H1 (cell line): ENCODE measurements around the gene CELF1. TPM values are rescaled to one million over a fixed set of nuclear protein-coding genes. Genes with fewer than 3 reads are reported as not detected.

ENCODE experiments used
- CTCF ChIA-PET: fragments of 300-600 bp; sonication (Branson Sonifier 250); formaldehyde crosslinking; loops from one replicate; lab custom pipeline; 2021; ENCODE audit not compliant: partially characterized antibody; lab: Charles Lee
- POLR2A ChIA-PET: fragments of 300-600 bp; sonication (Branson Sonifier 250); formaldehyde crosslinking; loops from one replicate; lab custom pipeline; 2021; ENCODE audit warnings: inconsistent platforms; ENCODE audit not compliant: partially characterized antibody; lab: Charles Lee
- DNase-seq, 2 experiments: peaks; one replicate each; pipeline versions ENCODE4 v3.0.0 to v3.0.0-alpha.2; 2010 to 2022; ENCODE audit warnings: low spot score in 2 of 2, low read depth in 1 of 2, mixed read lengths in 1 of 2
- FAIRE-seq: peaks from 2 replicates; lab custom pipeline; 2011; peaks lifted over from hg19 to GRCh38; lab: Jason Lieb, UNC
- H2AFZ ChIP-seq: 2 replicates; pipeline ENCODE4 v1.8.1; 2012; ENCODE audit warnings: low read length, inconsistent platforms
- H2AK5ac ChIP-seq: 2 replicates; pipeline ENCODE4 v1.6.1; 2013; ENCODE audit warnings: low read depth, low read length
- H2BK120ac ChIP-seq: replicated peaks from 2 replicates; pipeline ENCODE3; 2013; ENCODE audit warnings: low read depth, low read length, inconsistent platforms
- H2BK12ac ChIP-seq: 2 replicates; pipeline ENCODE4 v1.6.1; 2013; ENCODE audit warnings: low read depth, low read length
- H2BK15ac ChIP-seq: 2 replicates; pipeline ENCODE4 v1.6.1; 2013; ENCODE audit warnings: low read length
- H2BK20ac ChIP-seq: 2 replicates; pipeline ENCODE4 v1.6.1; 2013; ENCODE audit warnings: low read length
- H2BK5ac ChIP-seq: 2 replicates; pipeline ENCODE4 v1.6.1; 2013; ENCODE audit warnings: low read depth, low read length
- H3K14ac ChIP-seq: 2 replicates; pipeline ENCODE4 v1.6.1; 2013; ENCODE audit warnings: inconsistent platforms; ENCODE audit not compliant: insufficient read length
- H3K18ac ChIP-seq: 2 replicates; pipeline ENCODE4 v1.6.1; 2013; ENCODE audit warnings: low read length; ENCODE audit errors: extremely low read depth
- H3K23ac ChIP-seq: 2 replicates; pipeline ENCODE4 v1.6.1; 2013; ENCODE audit warnings: inconsistent platforms; ENCODE audit not compliant: insufficient read length
- H3K23me2 ChIP-seq: 2 replicates; pipeline ENCODE4 v1.6.1; 2013; ENCODE audit warnings: low read depth, low read length
- H3K27ac ChIP-seq: 2 replicates; pipeline ENCODE4 v1.6.1; 2011; ENCODE audit warnings: low read depth, low read length, inconsistent platforms
- H3K27me3 ChIP-seq, 4 experiments: replicated peaks in 1 of 4; 1 replicate in 1 of 4; 2 replicates in 3 of 4; pipeline versions ENCODE4 v1.6.1 to v1.8.1; 2011 to 2013; ENCODE audit warnings: low read length in 3 of 4, mild to moderate bottlenecking in 3 of 4, inconsistent platforms in 2 of 4, mixed read lengths in 2 of 4, moderate library complexity in 1 of 4; ENCODE audit not compliant: control insufficient read depth in 3 of 4, insufficient read depth in 3 of 4; ENCODE audit errors: extremely low read depth in 1 of 4
- H3K36me3 ChIP-seq, 4 experiments: 2 replicates each; pipeline versions ENCODE4 v1.6.1 to v1.8.1; 2011 to 2013; ENCODE audit warnings: mild to moderate bottlenecking in 4 of 4, low read length in 3 of 4, moderate library complexity in 2 of 4, control low read depth in 1 of 4, inconsistent platforms in 1 of 4; ENCODE audit not compliant: insufficient read depth in 4 of 4, control insufficient read depth in 2 of 4
- H3K4ac ChIP-seq: replicated peaks from 2 replicates; pipeline ENCODE3; 2013; ENCODE audit warnings: low read length, low read depth, mixed read lengths, inconsistent platforms; ENCODE audit not compliant: insufficient read length
- H3K4me1 ChIP-seq, 4 experiments: replicated peaks in 1 of 4; 1 replicate in 1 of 4; 2 replicates in 3 of 4; pipeline versions ENCODE4 v1.6.1 to v1.8.1; 2011 to 2013; ENCODE audit warnings: low read length in 3 of 4, inconsistent platforms in 2 of 4, mixed read lengths in 1 of 4; ENCODE audit not compliant: insufficient read depth in 4 of 4, control insufficient read depth in 3 of 4
- H3K4me2 ChIP-seq, 2 experiments: 2 replicates each; pipeline versions ENCODE4 v1.6.1 to v1.8.1; 2011 to 2013; ENCODE audit warnings: low read depth in 2 of 2, low read length in 2 of 2, control low read depth in 1 of 2, inconsistent platforms in 1 of 2, mild to moderate bottlenecking in 1 of 2; ENCODE audit not compliant: insufficient read depth in 1 of 2
- H3K4me3 ChIP-seq, 4 experiments: fragments of 200-600, 300-600 bp in 1 of 4; sonication (generic), shearing (Covaris generic), sonication (Bioruptor Twin) in 1 of 4; 2 replicates each; pipeline versions ENCODE4 v1.5.1 to v1.8.1; 2011 to 2016; ENCODE audit warnings: low read length in 4 of 4, low read depth in 3 of 4, control low read depth in 2 of 4, inconsistent platforms in 2 of 4, mild to moderate bottlenecking in 2 of 4, mixed read lengths in 1 of 4, moderate library complexity in 1 of 4; ENCODE audit not compliant: insufficient read depth in 2 of 4; ENCODE audit errors: extremely low read depth in 1 of 4
- H3K56ac ChIP-seq: replicated peaks from 2 replicates; pipeline ENCODE3; 2013; ENCODE audit warnings: low read depth, mild to moderate bottlenecking, mixed read lengths, low read length, inconsistent platforms; ENCODE audit not compliant: insufficient read length
- H3K79me1 ChIP-seq: 2 replicates; pipeline ENCODE4 v1.6.1; 2013; ENCODE audit warnings: low read depth, low read length, control low read depth
- H3K79me2 ChIP-seq, 2 experiments: 2 replicates each; pipeline versions ENCODE4 v1.6.1 to v1.8.1; 2012 to 2013; ENCODE audit warnings: low read length in 2 of 2, mild to moderate bottlenecking in 2 of 2, inconsistent platforms in 1 of 2; ENCODE audit not compliant: insufficient read depth in 2 of 2, control insufficient read depth in 1 of 2
- H3K9ac ChIP-seq, 4 experiments: replicated peaks in 1 of 4; 1 replicate in 1 of 4; 2 replicates in 3 of 4; pipeline versions ENCODE4 v1.6.1 to v1.8.1; 2011 to 2013; ENCODE audit warnings: low read depth in 3 of 4, low read length in 3 of 4, control low read depth in 2 of 4, mild to moderate bottlenecking in 2 of 4, moderate library complexity in 2 of 4, inconsistent platforms in 1 of 4; ENCODE audit errors: extremely low read depth in 1 of 4
- H3K9me3 ChIP-seq, 2 experiments: 2 replicates each; pipeline versions ENCODE4 v1.6.1 to v1.8.1; 2012 to 2013; ENCODE audit warnings: mild to moderate bottlenecking in 2 of 2, moderate library complexity in 2 of 2, control low read depth in 1 of 2, inconsistent platforms in 1 of 2, low read depth in 1 of 2, low read length in 1 of 2, mixed read lengths in 1 of 2; ENCODE audit not compliant: insufficient read depth in 2 of 2
- H4K20me1 ChIP-seq, 2 experiments: replicated peaks in 1 of 2; 2 replicates each; pipeline versions ENCODE3 to v1.8.1; 2011 to 2013; ENCODE audit warnings: inconsistent platforms in 2 of 2, low read length in 2 of 2, mild to moderate bottlenecking in 1 of 2; ENCODE audit not compliant: insufficient read depth in 2 of 2, control insufficient read depth in 1 of 2
- H4K5ac ChIP-seq: 2 replicates; pipeline ENCODE4 v1.6.1; 2013; ENCODE audit warnings: low read length, low read depth, mixed read lengths, inconsistent platforms; ENCODE audit not compliant: insufficient read length
- H4K8ac ChIP-seq: 2 replicates; pipeline ENCODE4 v1.8.0; 2013; ENCODE audit warnings: mild to moderate bottlenecking, moderate library complexity, low read length, inconsistent platforms; ENCODE audit not compliant: insufficient read depth; ENCODE audit errors: extremely low read depth
- H4K91ac ChIP-seq: replicated peaks from 2 replicates; pipeline ENCODE3; 2013; ENCODE audit warnings: low read length, mixed read lengths, inconsistent platforms; ENCODE audit not compliant: insufficient read length
- ATF3 ChIP-seq: IDR thresholded peaks from 2 replicates; pipeline ENCODE4 v1.6.1; 2011; ENCODE audit warnings: low read depth, mild to moderate bottlenecking, low read length; ENCODE audit not compliant: insufficient read depth
- GABPA ChIP-seq: IDR thresholded peaks from 2 replicates; pipeline ENCODE4 v1.6.1; 2011; ENCODE audit warnings: mild to moderate bottlenecking, low read length, moderate library complexity, borderline replicate concordance; ENCODE audit not compliant: insufficient read depth
- SRF ChIP-seq: IDR thresholded peaks from 2 replicates; pipeline ENCODE4 v1.6.1; 2011; ENCODE audit warnings: mild to moderate bottlenecking, low read depth, low read length, moderate library complexity
- TAF7 ChIP-seq: optimal IDR thresholded peaks from 2 replicates; pipeline ENCODE3; 2011; ENCODE audit warnings: low read depth, mild to moderate bottlenecking, inconsistent platforms, low read length, moderate library complexity, borderline replicate concordance
- TBP ChIP-seq: IDR thresholded peaks from 2 replicates; pipeline ENCODE4 v1.6.1; 2011; ENCODE audit warnings: low read depth, low read length, improper control_type of control experiment
- YY1 ChIP-seq: IDR thresholded peaks from 2 replicates; pipeline ENCODE4 v1.6.1; 2011; ENCODE audit warnings: low read depth, mild to moderate bottlenecking, low read length
- WGBS, 2 experiments: shearing (Covaris generic) in 1 of 2; methylation state at CpG; one replicate each; pipeline versions ENCODE4 v1.1.6 to v1.1.7; 2013 to 2015; ENCODE audit warnings: low lambda C conversion rate in 2 of 2, mixed read lengths in 2 of 2, inconsistent platforms in 1 of 2, low coverage in 1 of 2, missing lambda C conversion rate in 1 of 2; ENCODE audit not compliant: insufficient replicate concordance in 2 of 2, insufficient coverage in 1 of 2, insufficient read length in 1 of 2; ENCODE audit errors: extremely low coverage in 1 of 2, missing lambda C conversion rate in 1 of 2; 5-methylcytosine and 5-hydroxymethylcytosine counted together
- polyA plus RNA-seq, 7 experiments: library from polyadenylated mRNA; depleted of rRNA in 3 of 7; stranded (reverse) in 5 of 7; unstranded in 2 of 7; fragments of >200 nt in 5 of 7; fragments of 200-250 nt in 2 of 7; gene quantifications; 1 replicate in 5 of 7; 2 replicates in 1 of 7; 4 replicates in 1 of 7; pipeline versions ENCODE4 v1.2.1 to v1.2.3, GENCODE V29; 2011 to 2013; ENCODE audit warnings: missing spikeins in 2 of 7, mixed read lengths in 2 of 7
- total RNA-seq: library from RNA; stranded (reverse); fragmentation: NEBNext Ultra II Directional; extraction: Animal tissue kit (Norgen Biotek cat#: 25700); gene quantifications from 2 replicates; pipeline ENCODE4 v1.2.1, GENCODE V29; 2021

Gene CELF1
- total and polyA plus RNA-seq, 2 of the 8 experiments (the other 6 are each of a cell fraction or from before 2014, with no cell fraction given) = 131 to 197 TPM

GRCh38 chr11:47437746-47438418 lies 115.0 kb downstream of the CELF1 start:
- Histone ChIP-seq H3K4me2 (no peak overlapping the region), H3K79me1 (no peaks in the 10 kb centered on the region), H4K5ac (no peak overlapping the region), H2BK12ac (no peak overlapping the region), H2BK5ac (no peak overlapping the region), H3K36me3 (no peaks in the 10 kb centered on the region), H3K4ac (no peak overlapping the region), H3K4me3 (no peak overlapping the region), H4K20me1 (no peaks in the 10 kb centered on the region), H2AFZ (no peak overlapping the region), H3K4me1 (no peaks in the 10 kb centered on the region), H4K91ac (no peak overlapping the region), H3K27me3 (no peaks in the 10 kb centered on the region), H3K27ac (no peak overlapping the region), H3K56ac (no peak overlapping the region), H3K23me2 (no peaks in the 10 kb centered on the region), H2BK20ac (no peak overlapping the region), H2AK5ac (no peak overlapping the region), H3K9me3 (no peaks in the 10 kb centered on the region), H3K14ac (no peak overlapping the region), H4K8ac (no peak overlapping the region; the same call in none of the 2 replicates), H3K9ac (no peak overlapping the region), H3K23ac (no peak overlapping the region), H2BK15ac (no peak overlapping the region), H2BK120ac (no peak overlapping the region), H3K18ac (no peak overlapping the region), H3K79me2 (no peaks in the 10 kb centered on the region)
- POLR2A ChIA-PET = interaction anchor here (0.5 to 2.5 kb wide), 5 partner anchors 10 to 262 kb away, joined by 3 to 11 read pairs (median 4); partner anchors contain the start of gene PSMC3
- DNase-seq (no peak), FAIRE-seq (no peak)
- CTCF ChIA-PET = interaction anchor here (0.7 to 2.4 kb wide), 4 partner anchors 9 to 72 kb away, joined by 3 to 5 read pairs (median 4); partner anchors contain the start of gene SLC39A13
- WGBS, 2 experiments = 87% methylated on average over 13 of the region's 16 CpGs; no CpG with 5 or more reads in 1 of the 2 experiments
- TF ChIP-seq SRF (no peak), YY1 (no peak), TBP (no peak), GABPA (no peak), ATF3 (no peak), TAF7 (no peak)
